Measurements from ENCODE around the gene PLXNA4.

DNA sequence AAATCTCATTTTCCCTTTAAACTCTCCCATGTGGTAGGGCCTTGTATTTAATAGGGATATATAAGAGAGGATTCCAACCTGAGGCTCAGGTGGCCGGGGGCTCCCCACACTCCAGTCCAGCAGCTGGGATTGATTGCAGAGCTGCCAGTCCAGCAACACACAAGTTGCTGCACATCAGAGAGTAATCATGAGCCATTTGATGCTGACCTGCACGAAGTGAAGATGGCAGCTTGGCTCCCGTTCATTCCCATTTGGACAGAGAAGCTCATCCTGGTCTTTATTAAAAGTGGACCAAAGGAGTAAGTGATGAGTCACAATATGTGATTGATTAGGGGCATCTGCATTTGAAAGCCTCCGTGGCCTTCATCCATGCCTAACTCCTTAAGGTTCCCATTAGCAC lies 202.4 kb downstream of the PLXNA4 start:
- TF ChIP-seq, protein P1, sequence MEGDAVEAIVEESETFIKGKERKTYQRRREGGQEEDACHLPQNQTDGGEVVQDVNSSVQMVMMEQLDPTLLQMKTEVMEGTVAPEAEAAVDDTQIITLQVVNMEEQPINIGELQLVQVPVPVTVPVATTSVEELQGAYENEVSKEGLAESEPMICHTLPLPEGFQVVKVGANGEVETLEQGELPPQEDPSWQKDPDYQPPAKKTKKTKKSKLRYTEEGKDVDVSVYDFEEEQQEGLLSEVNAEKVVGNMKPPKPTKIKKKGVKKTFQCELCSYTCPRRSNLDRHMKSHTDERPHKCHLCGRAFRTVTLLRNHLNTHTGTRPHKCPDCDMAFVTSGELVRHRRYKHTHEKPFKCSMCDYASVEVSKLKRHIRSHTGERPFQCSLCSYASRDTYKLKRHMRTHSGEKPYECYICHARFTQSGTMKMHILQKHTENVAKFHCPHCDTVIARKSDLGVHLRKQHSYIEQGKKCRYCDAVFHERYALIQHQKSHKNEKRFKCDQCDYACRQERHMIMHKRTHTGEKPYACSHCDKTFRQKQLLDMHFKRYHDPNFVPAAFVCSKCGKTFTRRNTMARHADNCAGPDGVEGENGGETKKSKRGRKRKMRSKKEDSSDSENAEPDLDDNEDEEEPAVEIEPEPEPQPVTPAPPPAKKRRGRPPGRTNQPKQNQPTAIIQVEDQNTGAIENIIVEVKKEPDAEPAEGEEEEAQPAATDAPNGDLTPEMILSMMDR (IDR thresholded peaks at IDR 0.05; ENCODE audit: insufficient read depth, low read length, poor library complexity, severe bottlenecking), result no peak
- no peak for TF ChIP-seq EZH2phosphoT487 (conservative IDR thresholded peaks at IDR 0.05; ENCODE audit: low read length)
